RWPE1 (cell line): Measurements from ENCODE around the gene ALDH1A3.

ENCODE experiments used
- CTCF ChIA-PET: fragments of 350-600 bp; sonication (Branson Sonifier 250); formaldehyde crosslinking; extraction: SDS; loops from one replicate; lab custom pipeline; 2021; lab: Yijun Ruan, JAX
- POLR2A ChIA-PET: fragments of 400-600 bp; formaldehyde crosslinking; extraction: SDS; loops from one replicate; lab custom pipeline; 2020; ENCODE audit warnings: antibody characterized with exemption; ENCODE audit not compliant: low non-redundant PET; lab: Yijun Ruan, JAX
- DNase-seq: peaks from one replicate; pipeline ENCODE4 v3.0.0; 2012; ENCODE audit warnings: low spot score
- H3K27ac ChIP-seq: fragments of 450-650 bp; 2 replicates; pipeline ENCODE4 v1.5.1; 2017
- TF ChIP-seq, protein P1 (sequence below): fragments of 450-650 bp; conservative IDR thresholded peaks from 2 replicates; pipeline ENCODE4 v1.5.1; 2017; ENCODE audit warnings: low read depth, mild to moderate bottlenecking

Gene ALDH1A3

DNA sequence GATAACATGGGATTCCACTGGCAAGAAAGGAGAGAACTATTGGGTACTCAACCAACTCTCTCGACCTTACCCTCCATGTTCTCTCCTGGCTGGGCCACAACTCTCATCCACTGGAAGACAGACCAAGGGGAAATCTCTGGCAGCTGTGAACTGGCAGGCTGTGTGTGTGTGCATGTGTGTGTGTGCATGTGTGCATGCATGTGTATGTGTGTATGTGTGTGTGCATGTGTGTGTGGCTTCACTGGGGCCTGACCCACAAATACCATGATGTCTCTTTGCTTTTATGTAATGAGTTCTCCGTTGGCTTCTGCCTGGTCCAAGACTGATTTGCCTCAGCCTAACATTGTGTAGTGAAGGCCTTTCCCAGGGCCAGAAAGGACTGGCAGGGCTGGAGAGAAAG lies 4.1 kb upstream of the ALDH1A3 start:
- POLR2A ChIA-PET, result no interaction called here
- CTCF ChIA-PET, result interaction anchor here (0.6 to 1.2 kb wide), 4 partner anchors 41 to 1447 kb away, joined by 3 to 8 read pairs (median 4); no protein-coding TSS in a partner anchor
- no peak for DNase-seq
- TF ChIP-seq, protein P1, sequence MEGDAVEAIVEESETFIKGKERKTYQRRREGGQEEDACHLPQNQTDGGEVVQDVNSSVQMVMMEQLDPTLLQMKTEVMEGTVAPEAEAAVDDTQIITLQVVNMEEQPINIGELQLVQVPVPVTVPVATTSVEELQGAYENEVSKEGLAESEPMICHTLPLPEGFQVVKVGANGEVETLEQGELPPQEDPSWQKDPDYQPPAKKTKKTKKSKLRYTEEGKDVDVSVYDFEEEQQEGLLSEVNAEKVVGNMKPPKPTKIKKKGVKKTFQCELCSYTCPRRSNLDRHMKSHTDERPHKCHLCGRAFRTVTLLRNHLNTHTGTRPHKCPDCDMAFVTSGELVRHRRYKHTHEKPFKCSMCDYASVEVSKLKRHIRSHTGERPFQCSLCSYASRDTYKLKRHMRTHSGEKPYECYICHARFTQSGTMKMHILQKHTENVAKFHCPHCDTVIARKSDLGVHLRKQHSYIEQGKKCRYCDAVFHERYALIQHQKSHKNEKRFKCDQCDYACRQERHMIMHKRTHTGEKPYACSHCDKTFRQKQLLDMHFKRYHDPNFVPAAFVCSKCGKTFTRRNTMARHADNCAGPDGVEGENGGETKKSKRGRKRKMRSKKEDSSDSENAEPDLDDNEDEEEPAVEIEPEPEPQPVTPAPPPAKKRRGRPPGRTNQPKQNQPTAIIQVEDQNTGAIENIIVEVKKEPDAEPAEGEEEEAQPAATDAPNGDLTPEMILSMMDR, result no peak
- no peak overlapping the region for H3K27ac ChIP-seq

DNA sequence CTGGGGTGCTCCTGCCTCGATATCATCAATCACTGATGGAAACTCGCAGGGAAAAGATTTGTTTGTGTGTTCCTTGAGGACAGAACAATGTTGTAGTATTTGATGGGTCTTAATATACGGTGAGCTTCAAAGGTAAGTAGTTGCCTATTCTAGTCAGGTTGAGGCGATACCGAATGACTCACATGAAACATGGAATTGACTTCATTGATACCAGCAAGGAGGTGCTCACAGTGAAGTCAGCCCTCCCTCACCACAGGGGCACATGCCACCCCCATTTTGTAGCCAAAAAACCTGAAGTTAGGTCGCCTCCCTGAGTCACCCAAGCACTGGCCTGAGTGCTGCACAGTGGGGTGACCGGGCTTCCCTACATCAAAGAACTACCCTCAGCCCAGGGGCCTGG lies 3.7 kb upstream of the ALDH1A3 start:
- POLR2A ChIA-PET, result no interaction called here
- TF ChIP-seq, protein P1, result no peak
- no peak overlapping the region for H3K27ac ChIP-seq
- CTCF ChIA-PET, result interaction anchor here (0.6 to 1.2 kb wide), 4 partner anchors 19 to 240 kb away, joined by 3 to 8 read pairs (median 4); no protein-coding TSS in a partner anchor
- DNase-seq, result no peak

DNA sequence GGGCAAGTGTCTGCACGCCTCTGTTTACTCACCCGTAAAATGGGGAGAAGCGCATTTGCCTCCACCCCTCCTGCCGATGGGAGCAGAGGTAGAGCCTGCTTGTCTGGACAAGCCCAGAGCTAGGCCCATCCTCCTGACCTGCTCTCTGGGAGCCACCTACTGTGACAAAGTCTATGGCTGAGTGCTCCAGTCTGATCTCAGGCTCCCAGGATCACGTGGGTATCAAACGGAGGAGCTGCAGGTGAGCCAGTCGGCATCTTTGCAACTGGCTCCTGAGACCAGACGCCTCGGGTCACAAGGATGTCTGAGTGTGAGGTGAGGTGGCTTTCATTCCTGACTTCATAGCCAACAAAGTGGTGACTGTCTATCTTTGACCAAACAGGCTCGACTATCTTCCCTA lies 2.1 kb upstream of the ALDH1A3 start:
- TF ChIP-seq, protein P1, result no peak
- POLR2A ChIA-PET, result interaction anchor here (0.8 kb wide), 2 partner anchors 41 to 118 kb away, joined by 3 to 4 read pairs; no protein-coding TSS in a partner anchor
- CTCF ChIA-PET, result interaction anchor here (0.8 kb wide), 1 partner anchor 130 kb away, joined by 3 read pairs; no protein-coding TSS in a partner anchor
- peak; percentile 44 for DNase-seq
- no peak overlapping the region for H3K27ac ChIP-seq

DNA sequence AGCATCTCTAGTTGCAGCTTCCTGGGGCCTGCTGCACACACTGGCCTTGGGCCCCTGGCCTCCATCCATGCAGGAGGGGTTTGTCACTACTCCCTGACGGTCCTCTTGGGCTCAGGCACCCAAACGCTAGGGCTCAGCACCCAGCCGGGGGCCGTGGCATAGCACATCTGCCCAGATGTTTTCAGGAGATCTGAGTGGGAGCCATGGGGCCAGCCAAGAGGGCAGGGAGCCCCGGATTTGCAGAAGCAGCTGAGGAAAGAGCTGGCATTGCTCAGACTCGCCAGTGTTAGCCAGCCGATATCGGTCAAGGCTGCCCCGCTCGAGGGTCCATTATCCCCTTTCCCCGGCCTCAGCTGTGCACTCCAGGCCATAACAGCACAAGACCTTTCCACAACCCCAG lies 1.5 kb upstream of the ALDH1A3 start:
- no peak for DNase-seq
- no peak overlapping the region for H3K27ac ChIP-seq
- TF ChIP-seq, protein P1, result no peak
- ChIA-PET POLR2A (interaction anchor here (0.8 kb wide), 2 partner anchors 40 to 119 kb away, joined by 3 to 4 read pairs; no protein-coding TSS in a partner anchor), CTCF (no interaction called here)

DNA sequence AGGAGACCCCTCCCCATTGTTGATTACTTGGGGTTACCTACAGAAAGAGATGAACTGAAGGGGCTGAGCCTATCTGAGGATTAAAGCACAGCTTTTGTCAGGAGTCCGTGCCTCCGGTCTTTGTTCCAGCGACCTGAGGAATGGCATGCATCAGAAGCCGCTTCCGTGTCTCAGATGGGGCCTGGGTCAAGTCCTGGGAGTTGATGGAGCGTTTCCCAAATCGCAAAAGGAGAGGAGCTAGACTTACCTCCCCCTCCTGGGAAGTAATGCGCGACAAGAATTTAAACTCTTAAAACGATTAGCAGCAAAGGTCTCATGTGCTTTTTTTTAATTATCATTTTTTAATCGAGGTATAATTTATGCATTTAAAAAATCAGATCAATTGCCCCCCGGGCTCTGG lies 983 bp upstream of the ALDH1A3 start:
- peak overlapping the region; percentile 71 for H3K27ac ChIP-seq
- TF ChIP-seq, protein P1, result no peak
- CTCF ChIA-PET, result no interaction called here
- POLR2A ChIA-PET, result no interaction called here
- DNase-seq, result no peak

DNA sequence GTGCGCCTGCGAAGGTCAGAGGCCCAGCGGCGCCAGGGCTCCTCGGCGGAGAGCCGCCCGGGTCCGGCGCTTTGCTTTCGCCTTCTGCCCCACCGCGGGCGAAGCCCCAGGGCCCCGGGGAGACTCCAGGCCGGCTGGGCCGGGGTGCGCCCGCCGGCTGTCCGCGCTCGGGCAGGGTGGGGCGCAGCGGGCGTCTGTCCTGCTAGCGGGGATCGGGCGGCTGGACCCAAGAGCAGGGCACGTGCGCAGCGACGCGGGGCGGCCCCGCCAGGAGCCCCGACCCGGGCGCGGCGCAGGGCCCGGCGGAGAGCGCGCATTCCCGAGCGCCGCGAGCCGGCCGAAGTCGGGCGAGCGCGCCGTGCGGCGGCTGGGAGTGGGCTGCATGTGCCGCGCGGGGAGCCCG lies 569 bp upstream of the ALDH1A3 start:
- peak; percentile 54 for DNase-seq
- TF ChIP-seq, protein P1, result no peak
- ChIA-PET CTCF (interaction anchor here (0.8 kb wide), 1 partner anchor 254 kb away, joined by 3 read pairs; no protein-coding TSS in a partner anchor), POLR2A (interaction anchor here (1.2 kb wide), 1 partner anchor 166 kb away, joined by 6 read pairs; no protein-coding TSS in a partner anchor)
- peak overlapping the region; percentile 71 for H3K27ac ChIP-seq
